Measurements from ENCODE around the gene CPE.

DNA sequence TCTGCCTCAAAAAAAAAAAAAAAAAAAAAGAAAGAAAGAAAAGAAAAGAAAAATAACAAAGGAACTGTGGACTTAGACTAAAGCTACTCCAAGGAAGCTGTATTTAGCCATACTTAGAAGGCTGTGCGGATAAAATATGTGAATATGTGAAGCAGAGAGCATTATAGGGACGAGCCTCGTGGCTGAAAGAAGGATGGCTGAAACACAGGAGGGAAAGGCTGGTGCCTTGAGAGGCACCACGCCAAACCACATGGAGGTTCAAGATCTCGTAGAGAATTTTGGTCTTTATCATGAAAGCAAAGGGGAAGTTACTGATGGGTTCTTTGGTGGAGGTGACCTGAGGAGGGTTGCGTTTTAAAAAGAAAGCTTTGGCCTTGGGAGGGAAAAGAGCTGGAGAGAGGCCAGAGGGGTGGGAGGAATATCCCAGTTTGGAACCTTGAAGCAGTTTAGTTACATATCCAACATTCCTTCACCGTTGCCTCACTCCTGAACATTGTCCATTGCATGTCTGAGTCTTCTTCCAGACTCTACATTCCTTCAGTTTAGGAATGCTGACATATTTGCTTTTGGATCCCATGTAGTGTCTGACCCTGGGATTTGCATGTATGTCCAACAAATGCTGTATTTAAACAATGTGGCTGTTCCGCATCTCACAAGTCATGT, 82.5 kb downstream of the CPE start:
- TF ChIP-seq, protein P1, sequence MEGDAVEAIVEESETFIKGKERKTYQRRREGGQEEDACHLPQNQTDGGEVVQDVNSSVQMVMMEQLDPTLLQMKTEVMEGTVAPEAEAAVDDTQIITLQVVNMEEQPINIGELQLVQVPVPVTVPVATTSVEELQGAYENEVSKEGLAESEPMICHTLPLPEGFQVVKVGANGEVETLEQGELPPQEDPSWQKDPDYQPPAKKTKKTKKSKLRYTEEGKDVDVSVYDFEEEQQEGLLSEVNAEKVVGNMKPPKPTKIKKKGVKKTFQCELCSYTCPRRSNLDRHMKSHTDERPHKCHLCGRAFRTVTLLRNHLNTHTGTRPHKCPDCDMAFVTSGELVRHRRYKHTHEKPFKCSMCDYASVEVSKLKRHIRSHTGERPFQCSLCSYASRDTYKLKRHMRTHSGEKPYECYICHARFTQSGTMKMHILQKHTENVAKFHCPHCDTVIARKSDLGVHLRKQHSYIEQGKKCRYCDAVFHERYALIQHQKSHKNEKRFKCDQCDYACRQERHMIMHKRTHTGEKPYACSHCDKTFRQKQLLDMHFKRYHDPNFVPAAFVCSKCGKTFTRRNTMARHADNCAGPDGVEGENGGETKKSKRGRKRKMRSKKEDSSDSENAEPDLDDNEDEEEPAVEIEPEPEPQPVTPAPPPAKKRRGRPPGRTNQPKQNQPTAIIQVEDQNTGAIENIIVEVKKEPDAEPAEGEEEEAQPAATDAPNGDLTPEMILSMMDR (IDR thresholded peaks at IDR 0.05), result no peak
- TF ChIP-seq POLR2A (IDR thresholded peaks at IDR 0.05), result no peak
